ENCODE results near the gene CEP57L1. TPM values are rescaled to one million over a fixed set of nuclear protein-coding genes. Genes with fewer than 3 reads are reported as not detected.

Gene CEP57L1
- polyA plus RNA-seq, 1 donor from 2014 or later: 19.7 TPM

DNA sequence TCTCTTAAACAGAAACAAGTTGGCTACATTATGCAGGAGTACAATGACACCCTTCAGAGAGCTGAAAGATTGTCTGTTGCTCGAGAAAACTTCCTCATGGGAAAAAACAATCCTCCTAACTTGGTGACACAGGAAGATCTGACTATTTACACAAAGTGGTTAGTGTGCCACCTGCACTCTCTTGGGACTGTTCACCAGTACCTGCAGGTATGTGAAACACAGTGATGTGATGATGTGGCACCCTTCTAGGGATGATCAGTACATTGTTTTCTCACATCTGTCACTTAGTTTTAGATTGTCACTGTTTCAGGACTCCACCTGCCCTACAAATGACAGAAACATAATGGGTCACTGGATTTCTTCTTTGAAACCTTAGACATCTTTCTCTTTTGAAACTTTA, 101.8 kb downstream of the CEP57L1 start:
- Histone ChIP-seq H3K4me3 (ENCODE audit: low read length) (no peak overlapping the region), H3K36me3 (ENCODE audit: insufficient read depth, low read length) (no peaks in the 10 kb centered on the region), H4K20me1 (ENCODE audit: insufficient read depth) (no peaks in the 10 kb centered on the region), H3K4me2 (ENCODE audit: low read length) (no peak overlapping the region), H2AFZ (ENCODE audit: low read depth, low read length) (no peak overlapping the region), H3K9me2 (ENCODE audit: insufficient read depth, low read length) (no peaks in the 10 kb centered on the region), H3K79me2 (replicated peaks; ENCODE audit: insufficient read depth, low read length) (no peaks in the 10 kb centered on the region), H3F3A (ENCODE audit: insufficient read depth, low read length, poor library complexity, severe bottlenecking) (no peaks in the 10 kb centered on the region), H3K27ac (ENCODE audit: low read length) (no peak overlapping the region), H3K27me3 (ENCODE audit: insufficient read depth, low read depth, low read length) (no peaks in the 10 kb centered on the region), H3K9me3 (ENCODE audit: low read length) (no peaks in the 10 kb centered on the region), H3K9ac (ENCODE audit: low read length) (no peak overlapping the region)
- TF ChIP-seq, protein P1, sequence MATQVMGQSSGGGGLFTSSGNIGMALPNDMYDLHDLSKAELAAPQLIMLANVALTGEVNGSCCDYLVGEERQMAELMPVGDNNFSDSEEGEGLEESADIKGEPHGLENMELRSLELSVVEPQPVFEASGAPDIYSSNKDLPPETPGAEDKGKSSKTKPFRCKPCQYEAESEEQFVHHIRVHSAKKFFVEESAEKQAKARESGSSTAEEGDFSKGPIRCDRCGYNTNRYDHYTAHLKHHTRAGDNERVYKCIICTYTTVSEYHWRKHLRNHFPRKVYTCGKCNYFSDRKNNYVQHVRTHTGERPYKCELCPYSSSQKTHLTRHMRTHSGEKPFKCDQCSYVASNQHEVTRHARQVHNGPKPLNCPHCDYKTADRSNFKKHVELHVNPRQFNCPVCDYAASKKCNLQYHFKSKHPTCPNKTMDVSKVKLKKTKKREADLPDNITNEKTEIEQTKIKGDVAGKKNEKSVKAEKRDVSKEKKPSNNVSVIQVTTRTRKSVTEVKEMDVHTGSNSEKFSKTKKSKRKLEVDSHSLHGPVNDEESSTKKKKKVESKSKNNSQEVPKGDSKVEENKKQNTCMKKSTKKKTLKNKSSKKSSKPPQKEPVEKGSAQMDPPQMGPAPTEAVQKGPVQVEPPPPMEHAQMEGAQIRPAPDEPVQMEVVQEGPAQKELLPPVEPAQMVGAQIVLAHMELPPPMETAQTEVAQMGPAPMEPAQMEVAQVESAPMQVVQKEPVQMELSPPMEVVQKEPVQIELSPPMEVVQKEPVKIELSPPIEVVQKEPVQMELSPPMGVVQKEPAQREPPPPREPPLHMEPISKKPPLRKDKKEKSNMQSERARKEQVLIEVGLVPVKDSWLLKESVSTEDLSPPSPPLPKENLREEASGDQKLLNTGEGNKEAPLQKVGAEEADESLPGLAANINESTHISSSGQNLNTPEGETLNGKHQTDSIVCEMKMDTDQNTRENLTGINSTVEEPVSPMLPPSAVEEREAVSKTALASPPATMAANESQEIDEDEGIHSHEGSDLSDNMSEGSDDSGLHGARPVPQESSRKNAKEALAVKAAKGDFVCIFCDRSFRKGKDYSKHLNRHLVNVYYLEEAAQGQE (IDR thresholded peaks at IDR 0.05; ENCODE audit: borderline replicate concordance): no peak
- no peak for TF ChIP-seq EP300 (conservative IDR thresholded peaks at IDR 0.05; ENCODE audit: poor library complexity, severe bottlenecking)
- TF ChIP-seq POLR2AphosphoS5 (IDR thresholded peaks at IDR 0.05): no peak
- no peak for TF ChIP-seq RAD21 (conservative IDR thresholded peaks at IDR 0.05)
- TF ChIP-seq, protein P2, sequence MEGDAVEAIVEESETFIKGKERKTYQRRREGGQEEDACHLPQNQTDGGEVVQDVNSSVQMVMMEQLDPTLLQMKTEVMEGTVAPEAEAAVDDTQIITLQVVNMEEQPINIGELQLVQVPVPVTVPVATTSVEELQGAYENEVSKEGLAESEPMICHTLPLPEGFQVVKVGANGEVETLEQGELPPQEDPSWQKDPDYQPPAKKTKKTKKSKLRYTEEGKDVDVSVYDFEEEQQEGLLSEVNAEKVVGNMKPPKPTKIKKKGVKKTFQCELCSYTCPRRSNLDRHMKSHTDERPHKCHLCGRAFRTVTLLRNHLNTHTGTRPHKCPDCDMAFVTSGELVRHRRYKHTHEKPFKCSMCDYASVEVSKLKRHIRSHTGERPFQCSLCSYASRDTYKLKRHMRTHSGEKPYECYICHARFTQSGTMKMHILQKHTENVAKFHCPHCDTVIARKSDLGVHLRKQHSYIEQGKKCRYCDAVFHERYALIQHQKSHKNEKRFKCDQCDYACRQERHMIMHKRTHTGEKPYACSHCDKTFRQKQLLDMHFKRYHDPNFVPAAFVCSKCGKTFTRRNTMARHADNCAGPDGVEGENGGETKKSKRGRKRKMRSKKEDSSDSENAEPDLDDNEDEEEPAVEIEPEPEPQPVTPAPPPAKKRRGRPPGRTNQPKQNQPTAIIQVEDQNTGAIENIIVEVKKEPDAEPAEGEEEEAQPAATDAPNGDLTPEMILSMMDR (IDR thresholded peaks at IDR 0.05; ENCODE audit: poor library complexity, severe bottlenecking): no peak
- TF ChIP-seq MXI1 (conservative IDR thresholded peaks at IDR 0.05; ENCODE audit: poor library complexity, severe bottlenecking): no peak
- TF ChIP-seq TAF1 (IDR thresholded peaks at IDR 0.05; ENCODE audit: low read depth): no peak
- TF ChIP-seq EZH2 (IDR thresholded peaks at IDR 0.05; ENCODE audit: borderline replicate concordance, insufficient read depth, low read length, poor library complexity, severe bottlenecking): no peak
- TF ChIP-seq SMC3 (conservative IDR thresholded peaks at IDR 0.05; ENCODE audit: poor library complexity): no peak

DNA sequence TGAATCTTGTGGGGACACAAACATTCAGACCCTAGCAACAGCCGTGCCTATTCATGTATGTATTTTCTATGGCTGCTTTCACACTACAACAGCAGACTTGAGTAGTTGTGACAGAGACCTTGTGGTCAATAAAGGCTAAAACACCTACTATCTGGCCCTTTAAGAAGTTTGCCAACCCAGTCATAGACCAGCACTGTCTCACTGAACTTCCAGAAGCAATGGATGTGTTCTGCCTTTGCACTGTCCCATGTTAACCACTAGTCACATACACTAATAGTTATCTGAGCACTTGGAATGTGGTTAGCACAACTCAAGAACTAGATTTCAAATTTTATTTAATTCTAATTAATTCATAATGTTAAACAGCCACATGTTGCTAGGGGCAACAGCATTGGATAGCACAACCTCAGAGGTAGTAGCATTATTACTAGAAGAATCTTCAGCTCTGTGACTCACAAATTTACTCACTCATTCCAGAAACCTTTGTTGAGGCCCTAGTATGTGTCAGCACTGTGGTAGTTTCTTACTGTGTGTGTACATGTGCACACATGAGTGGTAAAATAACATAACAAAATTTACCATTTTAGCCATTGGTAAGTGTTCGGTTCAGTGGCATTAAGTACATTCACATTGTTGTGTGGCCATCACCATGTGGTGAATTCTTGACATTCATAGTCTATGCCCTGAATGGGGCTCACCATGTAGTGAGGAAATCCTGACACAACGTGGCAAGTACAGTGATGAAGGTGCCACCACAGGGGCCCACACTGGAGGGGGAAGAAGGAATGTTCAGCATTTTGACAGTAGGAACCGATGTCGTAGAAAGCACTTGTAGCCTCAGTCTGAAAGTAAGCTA, 107.3 kb downstream of the CEP57L1 start:
- H3K9ac ChIP-seq (ENCODE audit: low read length): no peak overlapping the region
- no peak overlapping the region for H3K4me2 ChIP-seq (ENCODE audit: low read length)
- no peaks in the 10 kb centered on the region for H3K36me3 ChIP-seq (ENCODE audit: insufficient read depth, low read length)
- no peak overlapping the region for H3K4me3 ChIP-seq (ENCODE audit: low read length)
- no peak for TF ChIP-seq SMC3 (conservative IDR thresholded peaks at IDR 0.05; ENCODE audit: poor library complexity)
- TF ChIP-seq RAD21 (conservative IDR thresholded peaks at IDR 0.05): no peak
- TF ChIP-seq, protein P2 (IDR thresholded peaks at IDR 0.05; ENCODE audit: poor library complexity, severe bottlenecking): no peak
- TF ChIP-seq, protein P1 (IDR thresholded peaks at IDR 0.05; ENCODE audit: borderline replicate concordance): no peak
- TF ChIP-seq POLR2AphosphoS5 (IDR thresholded peaks at IDR 0.05): no peak
- no peak for TF ChIP-seq TAF1 (IDR thresholded peaks at IDR 0.05; ENCODE audit: low read depth)
- no peak for TF ChIP-seq MXI1 (conservative IDR thresholded peaks at IDR 0.05; ENCODE audit: poor library complexity, severe bottlenecking)
- no peak for TF ChIP-seq EP300 (conservative IDR thresholded peaks at IDR 0.05; ENCODE audit: poor library complexity, severe bottlenecking)
- no peak for TF ChIP-seq EZH2 (IDR thresholded peaks at IDR 0.05; ENCODE audit: borderline replicate concordance, insufficient read depth, low read length, poor library complexity, severe bottlenecking)
- no peaks in the 10 kb centered on the region for H3F3A ChIP-seq (ENCODE audit: insufficient read depth, low read length, poor library complexity, severe bottlenecking)
- no peaks in the 10 kb centered on the region for H4K20me1 ChIP-seq (ENCODE audit: insufficient read depth)
- no peaks in the 10 kb centered on the region for H3K9me3 ChIP-seq (ENCODE audit: low read length)
- H3K79me2 ChIP-seq (replicated peaks; ENCODE audit: insufficient read depth, low read length): no peaks in the 10 kb centered on the region
- no peak overlapping the region for H3K27ac ChIP-seq (ENCODE audit: low read length)
- H2AFZ ChIP-seq (ENCODE audit: low read depth, low read length): no peak overlapping the region
- no peaks in the 10 kb centered on the region for H3K27me3 ChIP-seq (ENCODE audit: insufficient read depth, low read depth, low read length)
- H3K9me2 ChIP-seq (ENCODE audit: insufficient read depth, low read length): no peaks in the 10 kb centered on the region
